Fibroblast of skin of back (primary cell): ENCODE results near the gene CFAP119.

Experiments
- DNase-seq: peaks from one replicate; pipeline ENCODE4 v3.0.0-alpha.2; 2013

CFAP119 gene

GRCh38 chr16:30782486-30783279, 20.8 kb upstream of the CFAP119 start:
- DNase-seq = no peak

- DNase-seq = no peak
These were observed 18.7 kb upstream of the CFAP119 start for GRCh38 chr16:30780549-30780948.

- DNase-seq = no peak
These were observed 18.2 kb upstream of the CFAP119 start for GRCh38 chr16:30780021-30780420.

DNA sequence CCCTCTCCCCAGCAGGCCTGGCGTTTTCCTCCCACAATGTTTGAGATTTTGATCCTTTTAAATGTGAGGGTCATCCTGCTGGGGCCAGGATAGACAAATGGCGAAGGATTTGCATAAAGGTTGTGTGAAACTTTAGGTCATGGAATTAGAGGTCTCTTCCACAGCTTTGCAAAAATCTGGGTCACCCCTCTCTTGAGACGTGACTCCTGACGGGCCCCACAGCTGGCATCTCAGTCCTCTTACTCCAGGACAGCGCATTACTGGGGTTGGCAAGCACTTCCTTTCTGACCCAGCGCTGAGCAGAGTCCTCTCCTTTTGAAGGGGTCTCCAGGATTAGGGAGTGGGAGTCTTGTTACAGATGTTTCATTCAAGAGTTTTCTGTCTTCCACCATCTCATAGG, 17.7 kb upstream of the CFAP119 start:
- DNase-seq = no peak

GRCh38 chr16:30778549-30779244, 16.8 kb upstream of the CFAP119 start:
- no peak for DNase-seq

DNA sequence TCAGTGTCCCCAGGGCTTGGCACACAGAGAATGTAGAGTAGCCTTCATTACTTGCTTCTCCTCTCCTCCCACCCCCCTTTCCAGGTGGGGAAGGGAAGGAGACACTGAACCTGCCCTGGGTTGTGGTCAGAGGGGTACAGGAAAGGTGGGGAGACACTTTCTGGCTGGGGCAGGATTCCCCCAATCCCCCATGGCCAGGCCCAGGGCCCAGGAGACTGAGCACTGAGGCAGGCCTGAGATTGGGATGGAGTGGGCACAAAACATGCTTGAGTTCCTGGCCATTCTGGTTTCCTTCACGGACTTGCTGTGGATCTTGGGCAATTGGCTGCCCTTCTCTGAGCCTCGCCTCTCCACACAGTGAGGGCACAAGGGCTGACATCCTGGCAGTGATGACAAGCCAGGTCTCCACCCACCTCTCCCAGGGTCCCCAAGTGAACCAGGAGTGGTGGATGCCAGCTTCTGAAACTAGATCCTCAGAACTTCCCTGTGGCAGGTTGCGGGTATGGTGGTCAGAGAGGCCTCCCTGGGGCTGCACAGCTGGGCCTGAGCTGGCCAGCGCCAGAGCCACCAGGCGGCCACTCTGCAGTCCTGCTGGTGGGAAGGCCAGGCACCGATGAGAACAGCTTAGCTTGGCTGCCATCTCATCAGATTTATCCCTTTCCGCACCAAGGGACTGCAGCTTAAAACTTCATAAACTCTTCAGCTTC, 15.9 kb upstream of the CFAP119 start:
- no peak for DNase-seq

DNA sequence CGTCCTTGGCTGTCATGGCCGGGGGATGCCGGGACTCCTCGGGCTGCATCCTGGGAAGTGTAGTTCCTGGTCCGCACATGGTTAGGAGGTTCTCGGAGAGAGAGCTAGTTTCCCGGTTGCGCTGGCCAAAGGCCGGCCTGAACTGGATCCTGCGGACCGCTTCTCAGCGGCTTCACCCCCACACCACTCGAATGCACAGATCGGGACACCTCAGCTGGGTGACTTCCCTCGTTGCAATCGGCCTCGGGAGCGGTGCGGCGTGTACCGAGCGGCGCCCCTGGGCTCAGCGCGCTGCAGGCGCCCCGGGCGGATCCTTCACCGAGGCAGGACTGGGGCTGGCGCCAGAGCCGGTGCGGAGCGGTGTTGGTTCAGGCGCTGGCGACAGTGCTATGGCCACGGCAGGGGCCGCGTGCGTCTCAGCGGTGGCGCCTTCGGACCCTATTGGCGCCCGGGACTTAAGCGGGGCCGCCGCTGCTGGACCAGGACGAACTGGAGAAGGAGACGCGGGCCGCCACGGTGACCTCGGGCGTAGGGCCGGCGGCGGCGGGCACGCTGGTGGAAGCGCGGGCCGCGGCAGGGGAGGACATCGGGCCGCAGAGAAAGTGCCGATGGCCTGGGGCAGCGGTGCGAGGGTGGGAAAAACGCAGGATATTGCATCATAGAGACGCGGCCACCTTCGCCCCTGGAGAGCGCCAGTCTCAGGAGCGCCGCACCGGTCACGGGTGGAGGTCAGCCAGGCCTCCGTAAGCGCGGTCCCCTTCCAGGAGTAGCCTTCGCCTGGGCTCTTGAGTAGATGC, 13.7 kb upstream of the CFAP119 start:
- peak; percentile 84 for DNase-seq

- no peak for DNase-seq
These were observed 13.2 kb upstream of the CFAP119 start for GRCh38 chr16:30775131-30775391.

DNA sequence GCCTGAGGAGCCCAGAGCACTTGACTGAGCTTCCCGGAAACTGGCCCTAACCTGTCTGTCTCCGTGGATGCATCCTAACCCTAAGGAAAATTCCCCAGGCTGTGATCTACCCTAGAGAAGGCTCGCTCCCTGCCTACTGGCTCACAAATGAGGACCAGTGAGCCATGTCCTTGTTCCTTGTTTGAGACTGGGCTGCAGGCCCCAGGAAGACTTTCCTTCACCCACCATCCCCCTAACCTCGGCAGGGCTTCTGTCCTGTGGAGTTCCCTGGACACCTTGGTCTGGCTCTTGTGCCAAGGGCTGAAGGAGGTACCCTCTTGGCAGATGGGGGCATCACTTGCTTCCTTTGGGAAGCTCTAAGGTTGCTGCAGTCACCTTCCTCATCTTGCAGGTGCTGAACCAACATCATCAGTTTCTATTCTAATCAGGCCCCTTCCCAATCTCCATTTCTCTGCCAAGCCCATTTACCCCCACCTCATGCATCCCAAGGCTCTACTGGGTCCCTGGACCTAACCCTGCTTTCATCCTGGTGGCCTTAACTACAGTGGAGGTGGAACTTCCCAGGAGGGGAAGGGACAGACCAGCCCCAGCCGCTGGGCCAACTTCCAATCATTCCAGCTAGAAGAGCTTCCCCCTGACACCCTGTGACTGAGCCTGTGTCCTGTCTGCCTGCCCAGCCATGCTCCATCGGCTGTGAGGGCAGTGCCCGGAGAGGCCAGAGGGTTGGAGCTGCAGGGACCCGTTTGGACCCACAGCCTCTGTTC, 12.7 kb upstream of the CFAP119 start:
- no peak for DNase-seq

DNA sequence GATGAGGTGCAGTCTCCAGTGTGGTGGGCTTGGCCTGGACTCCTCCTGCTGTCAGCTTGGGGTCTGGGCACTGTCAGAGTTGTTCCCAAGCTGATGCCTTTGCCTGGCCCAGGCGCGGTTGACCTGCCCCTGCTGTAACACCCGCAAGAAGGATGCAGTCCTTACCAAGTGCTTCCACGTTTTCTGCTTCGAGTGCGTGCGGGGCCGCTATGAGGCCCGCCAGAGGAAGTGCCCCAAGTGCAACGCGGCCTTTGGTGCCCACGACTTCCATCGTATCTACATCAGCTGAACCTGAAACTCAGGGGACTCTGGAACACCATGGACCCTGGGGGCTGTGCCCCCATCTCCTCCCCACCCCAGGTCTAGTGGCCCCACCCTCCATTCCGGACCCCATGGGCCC, 12.0 kb upstream of the CFAP119 start:
- no peak for DNase-seq

DNA sequence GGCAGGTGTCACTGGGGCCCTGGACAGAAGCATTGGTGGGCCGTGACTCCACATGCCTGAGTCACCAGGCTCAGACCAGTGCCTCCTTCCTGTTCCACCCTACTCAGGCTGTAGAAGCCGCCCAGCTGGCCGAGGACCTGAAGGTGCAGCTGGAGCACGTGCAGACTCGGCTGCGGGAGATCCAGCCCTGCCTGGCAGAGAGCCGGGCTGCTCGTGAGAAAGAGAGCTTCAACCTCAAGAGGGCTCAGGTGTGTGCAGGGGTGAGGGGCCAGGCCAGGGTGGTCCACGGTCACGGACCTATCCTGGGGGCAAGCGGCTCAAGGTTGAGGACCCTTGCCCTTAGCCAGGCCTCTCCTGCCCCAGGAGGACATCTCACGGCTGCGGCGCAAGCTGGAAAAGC, 9.9 kb upstream of the CFAP119 start:
- DNase-seq = no peak

DNA sequence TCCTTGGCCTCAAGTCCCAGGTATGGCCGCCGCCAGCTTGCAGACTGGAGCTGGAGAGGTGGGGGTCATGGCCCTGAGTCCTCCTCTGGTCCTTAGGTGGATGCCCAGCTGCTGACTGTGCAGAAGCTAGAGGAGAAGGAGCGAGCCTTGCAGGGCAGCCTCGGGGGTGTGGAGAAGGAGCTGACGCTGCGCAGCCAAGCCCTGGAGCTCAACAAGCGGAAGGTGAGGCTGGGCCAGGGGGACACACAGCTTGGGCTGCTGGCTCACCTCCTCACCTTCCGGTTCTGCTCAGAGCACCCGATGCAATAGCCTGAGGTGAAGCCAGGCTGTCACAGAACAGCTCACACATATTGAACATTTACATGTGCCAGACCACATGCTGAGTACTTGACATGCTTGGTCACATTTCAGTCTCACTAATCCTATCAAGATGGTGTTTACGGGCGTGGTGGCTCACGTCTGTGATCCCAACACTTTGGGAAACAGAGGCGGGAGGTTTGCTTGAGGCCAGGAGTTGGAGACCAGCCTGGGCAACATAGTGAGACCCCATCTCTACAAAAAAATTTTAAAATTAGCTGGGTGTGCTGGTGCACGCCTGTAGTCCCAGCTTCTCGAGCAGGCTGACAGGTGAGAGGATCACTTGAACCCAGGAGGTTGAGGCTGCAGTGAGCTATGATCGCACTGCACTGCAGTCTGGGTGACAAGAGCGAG, 7.7 kb upstream of the CFAP119 start:
- no peak for DNase-seq

- no peak for DNase-seq
These were observed 6.8 kb upstream of the CFAP119 start for GRCh38 chr16:30768583-30769181.

DNA sequence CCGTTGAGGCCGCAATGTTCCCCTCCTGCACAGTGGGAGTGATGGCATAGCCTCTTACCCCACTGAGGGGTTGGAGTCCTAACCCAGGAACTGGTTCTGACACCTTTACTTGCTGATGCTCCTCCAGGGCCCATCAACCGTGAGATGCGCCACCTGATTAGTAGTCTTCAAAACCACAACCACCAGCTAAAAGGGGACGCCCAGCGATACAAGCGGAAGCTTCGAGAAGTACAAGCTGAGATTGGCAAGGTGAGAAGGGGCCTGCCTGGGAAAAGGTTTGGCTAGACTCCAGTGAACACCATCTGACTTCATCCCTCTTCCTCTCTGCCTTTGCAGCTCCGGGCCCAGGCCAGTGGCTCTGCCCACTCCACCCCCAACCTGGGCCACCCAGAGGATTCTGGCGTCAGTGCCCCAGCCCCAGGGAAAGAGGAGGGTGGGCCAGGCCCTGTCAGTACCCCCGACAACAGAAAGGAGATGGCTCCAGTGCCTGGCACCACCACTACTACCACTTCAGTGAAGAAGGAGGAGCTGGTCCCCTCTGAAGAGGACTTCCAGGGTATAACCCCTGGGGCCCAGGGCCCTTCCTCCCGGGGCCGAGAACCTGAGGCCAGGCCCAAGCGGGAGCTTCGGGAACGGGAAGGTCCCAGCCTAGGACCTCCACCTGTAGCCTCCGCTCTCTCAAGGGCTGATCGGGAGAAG, 6.1 kb upstream of the CFAP119 start:
- DNase-seq = no peak

- DNase-seq = no peak
These were observed 5.0 kb upstream of the CFAP119 start for GRCh38 chr16:30766933-30767284.

DNA sequence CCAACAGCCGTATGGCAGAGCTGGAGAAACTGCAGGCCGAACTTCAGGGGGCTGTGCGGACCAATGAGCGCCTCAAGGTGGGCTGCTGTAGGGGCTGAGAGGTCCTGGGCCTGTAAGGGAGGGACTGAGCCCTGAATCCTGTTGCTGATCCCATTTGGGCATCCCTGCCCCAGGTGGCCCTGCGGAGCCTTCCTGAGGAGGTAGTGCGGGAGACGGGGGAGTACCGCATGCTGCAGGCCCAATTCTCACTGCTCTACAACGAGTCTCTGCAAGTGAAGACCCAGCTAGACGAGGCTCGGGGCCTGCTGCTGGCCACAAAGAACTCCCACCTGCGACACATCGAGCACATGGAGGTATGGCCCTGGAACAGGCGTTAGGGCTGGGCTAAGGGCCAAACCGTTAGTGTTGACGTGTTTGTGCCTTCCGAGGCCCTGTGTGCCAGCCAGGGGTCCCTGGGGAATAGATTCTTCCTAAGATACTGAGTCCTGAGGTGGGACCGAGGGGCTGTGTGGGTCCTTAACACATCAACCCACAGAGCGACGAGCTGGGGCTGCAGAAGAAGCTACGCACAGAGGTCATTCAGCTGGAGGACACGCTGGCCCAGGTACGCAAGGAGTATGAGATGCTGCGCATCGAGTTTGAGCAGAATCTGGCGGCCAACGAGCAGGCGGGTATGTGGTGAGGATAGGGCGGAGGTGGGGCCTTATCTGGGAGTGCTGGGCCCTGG, 4.5 kb upstream of the CFAP119 start:
- DNase-seq = no peak

- DNase-seq = no peak
These were observed 3.1 kb upstream of the CFAP119 start for GRCh38 chr16:30764816-30765465.

DNA sequence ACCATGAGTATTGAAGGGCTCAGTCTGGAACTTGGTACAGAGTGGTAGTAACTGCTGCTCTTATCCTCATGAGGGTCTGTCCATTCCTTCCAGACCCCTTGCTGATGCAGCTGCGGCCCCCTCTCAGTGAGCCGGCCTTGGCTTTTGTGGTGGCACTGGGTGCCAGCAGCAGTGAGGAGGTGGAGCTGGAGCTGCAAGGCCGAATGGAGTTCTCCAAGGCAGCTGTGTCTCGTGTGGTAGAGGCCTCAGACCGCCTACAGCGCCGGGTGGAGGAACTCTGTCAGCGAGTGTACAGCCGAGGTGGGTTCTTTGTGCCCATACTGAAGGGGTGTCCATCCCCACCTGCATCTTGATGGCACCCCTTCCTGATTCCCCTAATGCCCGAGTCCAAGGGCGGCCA, 2.2 kb upstream of the CFAP119 start:
- DNase-seq = no peak

- DNase-seq = no peak
These were observed 1.3 kb upstream of the CFAP119 start for GRCh38 chr16:30762991-30763725.
